ENCODE results near the gene HOXB4.

HOXB4 gene

GRCh38 chr17:48597778-48598631, 19.9 kb upstream of the HOXB4 start:
- H3K36me3 Mint-ChIP-seq (ENCODE audit: low read depth): peaks cover 99% of the 10 kb centered on the region
- peak overlapping the region; percentile 99 for H3K4me3 Mint-ChIP-seq
- peak overlapping the region; percentile 100 for H3K27ac Mint-ChIP-seq
- peaks cover 55% of the 10 kb centered on the region for H3K4me1 Mint-ChIP-seq
- TF ChIP-seq CTCF (IDR thresholded peaks at IDR 0.05): no peak
- H3K9me3 Mint-ChIP-seq: no peaks in the 10 kb centered on the region
- DNase-seq: peak; percentile 57
- peaks cover 23% of the 10 kb centered on the region for H3K27me3 Mint-ChIP-seq (ENCODE audit: low read depth, poor library complexity)

GRCh38 chr17:48597528-48597777, 19.3 kb upstream of the HOXB4 start:
- H3K9me3 Mint-ChIP-seq: no peaks in the 10 kb centered on the region
- H3K4me3 Mint-ChIP-seq: peak overlapping the region; percentile 99
- peak overlapping the region; percentile 100 for H3K27ac Mint-ChIP-seq
- peaks cover 99% of the 10 kb centered on the region for H3K36me3 Mint-ChIP-seq (ENCODE audit: low read depth)
- peaks cover 20% of the 10 kb centered on the region for H3K27me3 Mint-ChIP-seq (ENCODE audit: low read depth, poor library complexity)
- no peak for TF ChIP-seq CTCF (IDR thresholded peaks at IDR 0.05)
- peaks cover 55% of the 10 kb centered on the region for H3K4me1 Mint-ChIP-seq
- DNase-seq: no peak

- H3K9me3 Mint-ChIP-seq: no peaks in the 10 kb centered on the region
- peak overlapping the region; percentile 99 for H3K4me3 Mint-ChIP-seq
- DNase-seq: no peak
- H3K27ac Mint-ChIP-seq: peak overlapping the region; percentile 100
- peaks cover 55% of the 10 kb centered on the region for H3K4me1 Mint-ChIP-seq
- peaks cover 99% of the 10 kb centered on the region for H3K36me3 Mint-ChIP-seq (ENCODE audit: low read depth)
- TF ChIP-seq CTCF (IDR thresholded peaks at IDR 0.05): no peak
- H3K27me3 Mint-ChIP-seq (ENCODE audit: low read depth, poor library complexity): peaks cover 20% of the 10 kb centered on the region
These were observed 18.8 kb upstream of the HOXB4 start for GRCh38 chr17:48596735-48597527.

DNA sequence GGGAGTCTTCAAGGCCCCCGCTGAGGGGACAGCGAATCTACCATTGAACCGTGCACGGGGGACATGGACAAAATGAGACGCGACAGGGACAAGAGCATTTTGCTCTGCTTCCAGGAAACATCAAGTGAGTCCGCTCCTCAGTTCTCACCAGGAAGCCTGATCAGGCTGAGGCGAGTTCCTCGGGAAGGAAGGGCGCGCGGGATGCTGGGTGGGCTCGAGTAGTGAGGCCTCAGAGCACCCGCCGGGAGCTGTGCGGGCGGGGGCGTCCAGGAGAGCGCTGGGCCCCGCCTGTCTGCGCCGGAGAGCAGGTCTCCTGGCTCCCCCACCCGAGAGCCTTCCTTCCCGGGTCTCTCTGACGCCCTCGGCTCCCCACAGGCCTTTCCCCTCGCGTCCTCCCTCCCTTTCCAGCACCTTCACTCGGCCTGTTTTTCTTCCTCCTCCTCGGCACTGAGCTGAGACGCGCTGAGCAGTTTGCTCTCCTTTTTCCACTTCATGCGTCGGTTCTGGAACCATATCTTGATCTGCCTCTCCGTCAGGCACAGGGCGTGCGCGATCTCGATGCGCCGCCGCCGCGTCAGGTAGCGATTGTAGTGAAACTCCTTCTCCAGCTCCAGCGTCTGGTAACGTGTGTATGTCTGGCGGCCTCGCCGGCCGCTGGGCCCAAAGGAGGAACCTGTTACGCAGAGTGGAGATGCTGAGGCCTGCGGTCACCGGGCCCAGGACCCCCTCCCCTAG, 18.0 kb upstream of the HOXB4 start:
- Mint-ChIP-seq H3K4me1 (peaks cover 53% of the 10 kb centered on the region), H3K27me3 (ENCODE audit: low read depth, poor library complexity) (peaks cover 20% of the 10 kb centered on the region), H3K36me3 (ENCODE audit: low read depth) (peaks cover 99% of the 10 kb centered on the region), H3K4me3 (peak overlapping the region; percentile 99), H3K27ac (peak overlapping the region; percentile 100), H3K9me3 (no peaks in the 10 kb centered on the region)
- DNase-seq: peak; percentile 57
- no peak for TF ChIP-seq CTCF (IDR thresholded peaks at IDR 0.05)

- no peak for TF ChIP-seq CTCF (IDR thresholded peaks at IDR 0.05)
- Mint-ChIP-seq H3K27ac (peak overlapping the region; percentile 99), H3K27me3 (ENCODE audit: low read depth, poor library complexity) (peaks cover 23% of the 10 kb centered on the region), H3K9me3 (peaks cover 2% of the 10 kb centered on the region), H3K36me3 (ENCODE audit: low read depth) (peaks cover 99% of the 10 kb centered on the region), H3K4me3 (peak overlapping the region; percentile 99), H3K4me1 (peaks cover 46% of the 10 kb centered on the region)
- peak; percentile 54 for DNase-seq
These were observed 17.3 kb upstream of the HOXB4 start for GRCh38 chr17:48595278-48595999.

All from nephron progenitor cell (in vitro differentiated cells).